Retinal pigment epithelial cell (primary cell): ENCODE results near the gene DDX6.

ENCODE experiments used
- DNase-seq: peaks from one replicate; pipeline ENCODE4 v3.0.0-alpha.2; 2010; ENCODE audit warnings: low read depth
- H3K4me3 ChIP-seq: 2 replicates; pipeline ENCODE4 v1.5.1; 2011; ENCODE audit warnings: mild to moderate bottlenecking, low read length, control low read depth, moderate library complexity
- TF ChIP-seq, protein P1 (sequence below): conservative IDR thresholded peaks from 2 replicates; pipeline ENCODE4 v1.5.1; 2011; ENCODE audit warnings: low read depth, low read length, control low read depth, inconsistent platforms

The DDX6 gene

DNA sequence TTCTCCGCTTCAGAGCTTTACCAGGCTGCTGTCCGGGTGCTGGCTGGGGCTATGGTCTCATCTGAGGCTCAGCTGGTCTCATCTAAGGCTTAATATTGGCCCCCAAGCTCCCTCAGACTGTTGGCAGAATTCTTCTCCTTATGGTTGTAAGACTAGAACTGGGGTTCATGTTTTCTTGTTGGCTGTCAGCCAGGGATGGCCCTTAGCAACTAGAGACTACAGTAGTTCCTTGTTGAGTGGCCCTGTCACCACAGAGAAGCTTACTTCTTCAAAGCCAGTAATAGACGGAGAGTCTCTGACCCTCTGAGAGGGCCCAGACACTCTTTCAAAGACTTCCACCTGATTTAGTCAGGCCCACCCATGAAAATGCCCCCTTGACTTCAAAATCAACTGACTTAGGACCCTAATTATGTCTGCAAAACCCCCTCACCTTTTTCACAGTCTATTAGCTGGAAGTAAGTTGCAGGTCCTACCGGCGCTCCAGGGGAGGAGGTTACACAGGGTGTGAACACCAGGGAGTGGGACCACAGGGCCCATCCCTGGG is 87.3 kb downstream of the DDX6 start:
- no peak overlapping the region for H3K4me3 ChIP-seq
- DNase-seq: no peak
- TF ChIP-seq, protein P1, sequence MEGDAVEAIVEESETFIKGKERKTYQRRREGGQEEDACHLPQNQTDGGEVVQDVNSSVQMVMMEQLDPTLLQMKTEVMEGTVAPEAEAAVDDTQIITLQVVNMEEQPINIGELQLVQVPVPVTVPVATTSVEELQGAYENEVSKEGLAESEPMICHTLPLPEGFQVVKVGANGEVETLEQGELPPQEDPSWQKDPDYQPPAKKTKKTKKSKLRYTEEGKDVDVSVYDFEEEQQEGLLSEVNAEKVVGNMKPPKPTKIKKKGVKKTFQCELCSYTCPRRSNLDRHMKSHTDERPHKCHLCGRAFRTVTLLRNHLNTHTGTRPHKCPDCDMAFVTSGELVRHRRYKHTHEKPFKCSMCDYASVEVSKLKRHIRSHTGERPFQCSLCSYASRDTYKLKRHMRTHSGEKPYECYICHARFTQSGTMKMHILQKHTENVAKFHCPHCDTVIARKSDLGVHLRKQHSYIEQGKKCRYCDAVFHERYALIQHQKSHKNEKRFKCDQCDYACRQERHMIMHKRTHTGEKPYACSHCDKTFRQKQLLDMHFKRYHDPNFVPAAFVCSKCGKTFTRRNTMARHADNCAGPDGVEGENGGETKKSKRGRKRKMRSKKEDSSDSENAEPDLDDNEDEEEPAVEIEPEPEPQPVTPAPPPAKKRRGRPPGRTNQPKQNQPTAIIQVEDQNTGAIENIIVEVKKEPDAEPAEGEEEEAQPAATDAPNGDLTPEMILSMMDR: no peak

DNA sequence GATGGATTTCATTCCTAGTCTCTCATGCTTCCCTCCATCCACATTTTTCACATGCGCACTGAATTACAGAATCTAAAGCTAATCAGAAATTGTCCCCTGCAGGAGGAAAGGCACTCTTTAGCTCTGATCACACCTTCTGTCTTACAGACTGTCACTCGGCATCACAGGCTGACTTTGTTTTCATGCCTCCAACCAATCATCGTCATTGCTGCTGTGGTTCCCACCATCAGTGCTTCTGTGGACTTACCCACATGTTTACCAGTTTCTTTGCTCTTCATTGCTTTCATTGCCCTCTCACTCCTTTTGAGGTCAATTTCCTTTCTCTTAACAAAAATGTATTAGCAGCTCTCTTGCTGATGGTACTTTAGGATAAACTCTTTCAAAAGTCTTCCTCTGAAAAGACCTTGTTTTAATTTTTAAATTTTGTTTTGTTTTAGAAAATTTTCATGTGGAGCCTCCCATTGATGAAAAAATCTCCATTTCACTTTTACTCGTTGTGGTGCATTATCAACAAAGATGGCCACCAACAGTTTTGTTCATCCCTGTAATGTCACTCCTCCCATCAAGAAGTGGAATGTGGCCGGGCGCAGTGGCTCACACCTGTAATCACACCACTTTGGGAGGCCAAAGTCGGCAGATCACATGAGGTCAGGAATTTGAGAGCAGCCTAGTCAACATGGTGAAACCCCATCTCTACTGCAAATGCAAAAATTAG is 91.3 kb downstream of the DDX6 start:
- TF ChIP-seq, protein P1: no peak
- H3K4me3 ChIP-seq: no peak overlapping the region
- no peak for DNase-seq
